Peyer's patch (tissue), 4 donors: Measurements from ENCODE around the gene TTC9C. TPM values are rescaled to one million over a fixed set of nuclear protein-coding genes. Genes with fewer than 3 reads are reported as not detected.
A peak's percentile ranks its signal among the peaks of the same experiment; 100 is the strongest.

Experiments used
- DNase-seq, 3 donors: peaks; one replicate each; pipeline ENCODE4 v3.0.0-alpha.2; 2017 to 2019
- H3K27ac ChIP-seq, 4 donors: fragments of 200-600 bp; sonication (generic); one replicate each; pipeline ENCODE4 v1.5.1; 2016 to 2019
- H3K27me3 ChIP-seq, 2 donors: fragments of 200-600 bp; sonication (generic); one replicate each; pipeline ENCODE4 v1.5.1; 2019
- H3K36me3 ChIP-seq, 3 donors: fragments of 200-600 bp; sonication (generic); one replicate each; pipeline ENCODE4 v1.5.1; 2016 to 2019
- H3K4me1 ChIP-seq, 4 donors: fragments of 200-600 bp; sonication (generic); one replicate each; pipeline ENCODE4 v1.5.1; 2016 to 2019
- H3K4me3 ChIP-seq, 4 donors: fragments of 200-600 bp; sonication (generic); 1 replicate in 3 of 4; 2 replicates in 1 of 4; pipeline ENCODE4 v1.5.1; 2016 to 2019; ENCODE audit warnings: mild to moderate bottlenecking in 1 of 4
- H3K9me3 ChIP-seq, 4 donors: fragments of 200-600 bp; sonication (generic); one replicate each; pipeline ENCODE4 v1.5.1; 2016 to 2019; ENCODE audit warnings: mild to moderate bottlenecking in 1 of 4
- POLR2A ChIP-seq, 2 donors: fragments of 450-650 bp; IDR thresholded peaks; one replicate each; pipeline ENCODE4 v1.5.1; 2017; ENCODE audit warnings: antibody characterized with exemption in 2 of 2, mild to moderate bottlenecking in 2 of 2, moderate library complexity in 2 of 2
- total RNA-seq, 4 donors: library from RNA; depleted of rRNA; stranded (reverse); fragments of >200 nt; gene quantifications; one replicate each; pipeline ENCODE4 v1.1.0, GENCODE V29; 2016
- TF ChIP-seq, protein P1 (sequence below), 6 experiments: fragments of 450-650 bp in 4 of 6; fragments of 200-600 bp in 2 of 6; sonication (generic) in 1 of 6; IDR thresholded peaks; one replicate each; pipeline ENCODE4 v1.5.1; 2017 to 2019; ENCODE audit warnings: antibody characterized with exemption in 6 of 6, mild to moderate bottlenecking in 3 of 6, moderate library complexity in 1 of 6

The TTC9C gene
- total RNA-seq, 4 donors from 2014 or later: 16.5 to 30.5 (median 22.9) TPM

DNA sequence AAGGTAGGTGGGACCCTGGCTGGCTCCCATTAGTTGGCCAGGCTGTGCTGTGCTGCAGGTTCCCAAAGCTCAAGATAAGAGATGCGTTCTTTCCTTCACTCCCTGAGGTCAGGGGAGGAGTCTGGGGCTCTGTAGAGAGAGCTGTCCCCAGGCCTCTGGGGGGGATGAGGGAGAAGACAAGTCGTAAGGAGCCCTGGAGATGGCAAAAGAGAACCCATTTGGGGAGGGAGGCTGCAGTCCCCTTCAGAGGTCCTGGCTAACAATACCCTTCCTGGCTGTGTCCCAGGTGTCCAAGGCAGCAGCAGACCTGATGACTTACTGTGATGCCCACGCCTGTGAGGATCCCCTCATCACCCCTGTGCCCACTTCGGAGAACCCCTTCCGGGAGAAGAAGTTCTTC, 19.9 kb upstream of the TTC9C start:
- no peak for DNase-seq
- peaks cover 0 to 29% (median 0%) of the 10 kb centered on the region in 3 donors for H3K36me3 ChIP-seq
- peaks cover 0 to 46% (median 16%) of the 10 kb centered on the region in 4 donors for H3K4me1 ChIP-seq
- H3K4me3 ChIP-seq: peak overlapping the region in 3 of 4 donors; percentile 58 to 73 (median 61)
- TF ChIP-seq, protein P1, sequence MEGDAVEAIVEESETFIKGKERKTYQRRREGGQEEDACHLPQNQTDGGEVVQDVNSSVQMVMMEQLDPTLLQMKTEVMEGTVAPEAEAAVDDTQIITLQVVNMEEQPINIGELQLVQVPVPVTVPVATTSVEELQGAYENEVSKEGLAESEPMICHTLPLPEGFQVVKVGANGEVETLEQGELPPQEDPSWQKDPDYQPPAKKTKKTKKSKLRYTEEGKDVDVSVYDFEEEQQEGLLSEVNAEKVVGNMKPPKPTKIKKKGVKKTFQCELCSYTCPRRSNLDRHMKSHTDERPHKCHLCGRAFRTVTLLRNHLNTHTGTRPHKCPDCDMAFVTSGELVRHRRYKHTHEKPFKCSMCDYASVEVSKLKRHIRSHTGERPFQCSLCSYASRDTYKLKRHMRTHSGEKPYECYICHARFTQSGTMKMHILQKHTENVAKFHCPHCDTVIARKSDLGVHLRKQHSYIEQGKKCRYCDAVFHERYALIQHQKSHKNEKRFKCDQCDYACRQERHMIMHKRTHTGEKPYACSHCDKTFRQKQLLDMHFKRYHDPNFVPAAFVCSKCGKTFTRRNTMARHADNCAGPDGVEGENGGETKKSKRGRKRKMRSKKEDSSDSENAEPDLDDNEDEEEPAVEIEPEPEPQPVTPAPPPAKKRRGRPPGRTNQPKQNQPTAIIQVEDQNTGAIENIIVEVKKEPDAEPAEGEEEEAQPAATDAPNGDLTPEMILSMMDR (IDR thresholded peaks at IDR 0.05): no peak
- no peak for TF ChIP-seq POLR2A (IDR thresholded peaks at IDR 0.05)
- H3K27ac ChIP-seq: peak overlapping the region; percentile 88 to 98 (median 92)
- no peaks in the 10 kb centered on the region for H3K9me3 ChIP-seq
- H3K27me3 ChIP-seq: no peaks in the 10 kb centered on the region

DNA sequence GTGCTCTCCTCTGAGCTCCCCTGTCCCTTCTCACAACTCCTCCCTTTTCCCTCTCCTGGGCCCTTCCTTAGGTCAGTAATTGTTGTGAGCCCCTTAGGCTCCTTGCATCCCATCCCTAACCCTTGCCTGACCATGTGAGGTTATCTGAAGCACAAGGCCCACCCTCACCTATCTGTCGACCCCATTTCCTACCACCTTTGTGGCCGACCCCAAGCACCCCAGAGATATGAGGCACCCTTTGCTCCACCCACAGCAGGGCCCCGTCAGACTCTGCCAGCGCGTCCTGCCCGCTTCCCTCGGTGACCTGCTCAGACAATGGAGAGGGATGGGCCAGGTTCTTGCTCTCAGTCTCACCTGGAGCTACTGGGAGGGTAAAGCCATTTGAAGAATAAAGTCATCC, 19.5 kb upstream of the TTC9C start:
- Histone ChIP-seq H3K4me1 (peaks cover 0 to 50% (median 16%) of the 10 kb centered on the region in 4 donors), H3K4me3 (peak overlapping the region; percentile 42 to 73 (median 60))
- TF ChIP-seq, protein P1 (IDR thresholded peaks at IDR 0.05): no peak
- TF ChIP-seq POLR2A (IDR thresholded peaks at IDR 0.05): no peak

DNA sequence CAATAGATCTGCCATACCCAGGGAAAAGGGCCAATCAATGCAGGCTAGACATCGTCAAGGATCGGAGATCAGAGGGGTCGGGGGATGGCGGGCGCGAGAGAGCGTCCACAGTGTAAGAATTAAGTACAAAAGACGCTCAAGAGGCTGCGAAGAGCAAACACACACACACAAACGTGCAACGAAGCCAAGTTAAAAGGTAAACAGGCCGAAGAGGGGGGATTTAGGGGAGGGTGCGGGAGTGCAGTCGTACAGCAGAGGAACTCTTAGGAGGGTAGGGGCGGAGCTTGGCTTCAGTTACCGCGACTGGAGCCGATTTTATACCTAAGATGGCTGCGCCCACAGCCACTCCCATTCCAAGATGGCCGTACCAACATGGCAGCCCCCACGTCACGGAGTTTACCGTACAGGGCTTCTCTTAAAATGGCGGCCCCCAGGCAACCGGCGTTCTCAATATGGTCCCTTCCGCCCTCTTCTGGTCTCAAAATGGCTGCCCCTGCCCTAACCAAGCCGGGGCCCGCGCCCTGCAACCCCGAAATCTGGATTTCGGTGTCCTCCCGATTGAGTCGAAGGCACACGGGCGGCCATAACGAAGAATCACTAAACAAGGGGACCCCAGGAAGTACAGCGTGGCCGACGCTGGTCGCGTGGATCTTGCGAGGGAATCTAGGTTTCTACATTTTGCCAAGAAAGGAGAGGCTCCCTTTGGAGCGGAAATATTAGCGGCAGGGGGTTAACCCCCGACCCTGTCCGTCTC, 18.9 kb upstream of the TTC9C start:
- TF ChIP-seq, protein P1 (IDR thresholded peaks at IDR 0.05): peak in 1 of 6 experiments; percentile 21
- peak; percentile 68 to 73 for TF ChIP-seq POLR2A (IDR thresholded peaks at IDR 0.05)
- Histone ChIP-seq H3K4me3 (peak overlapping the region; percentile 42 to 73 (median 60)), H3K27ac (peak overlapping the region; percentile 88 to 98 (median 92)), H3K4me1 (peaks cover 0 to 56% (median 16%) of the 10 kb centered on the region in 4 donors), H3K36me3 (peaks cover 0 to 39% (median 0%) of the 10 kb centered on the region in 3 donors), H3K9me3 (no peaks in the 10 kb centered on the region), H3K27me3 (no peaks in the 10 kb centered on the region)
- DNase-seq: peak; percentile 93 to 99 (median 98)

More for the DNA sequence above, 19.5 kb upstream of the TTC9C start:
- peak; percentile 47 to 66 (median 62) for DNase-seq
- no peaks in the 10 kb centered on the region for H3K9me3 ChIP-seq
- H3K36me3 ChIP-seq: peaks cover 0 to 33% (median 0%) of the 10 kb centered on the region in 3 donors
- no peaks in the 10 kb centered on the region for H3K27me3 ChIP-seq
- H3K27ac ChIP-seq: peak overlapping the region; percentile 88 to 98 (median 92)

DNA sequence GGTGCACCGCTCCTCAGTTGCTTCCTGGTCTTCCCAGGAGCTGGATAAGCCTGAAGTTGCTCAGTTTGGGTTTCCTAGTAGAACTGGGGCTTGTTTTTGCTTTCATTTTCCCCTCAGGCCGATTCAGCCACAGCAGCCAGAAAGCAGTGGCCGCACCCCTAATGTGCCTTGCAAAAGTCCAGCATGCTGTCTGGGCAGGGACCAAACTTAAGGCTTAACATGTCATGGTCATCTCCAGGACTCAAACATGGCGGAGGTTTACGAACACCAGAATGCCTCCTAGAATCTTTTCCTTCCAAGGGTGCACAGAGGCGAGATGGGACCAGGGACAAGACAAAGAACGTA, 18.3 kb upstream of the TTC9C start:
- no peaks in the 10 kb centered on the region for H3K9me3 ChIP-seq

DNA sequence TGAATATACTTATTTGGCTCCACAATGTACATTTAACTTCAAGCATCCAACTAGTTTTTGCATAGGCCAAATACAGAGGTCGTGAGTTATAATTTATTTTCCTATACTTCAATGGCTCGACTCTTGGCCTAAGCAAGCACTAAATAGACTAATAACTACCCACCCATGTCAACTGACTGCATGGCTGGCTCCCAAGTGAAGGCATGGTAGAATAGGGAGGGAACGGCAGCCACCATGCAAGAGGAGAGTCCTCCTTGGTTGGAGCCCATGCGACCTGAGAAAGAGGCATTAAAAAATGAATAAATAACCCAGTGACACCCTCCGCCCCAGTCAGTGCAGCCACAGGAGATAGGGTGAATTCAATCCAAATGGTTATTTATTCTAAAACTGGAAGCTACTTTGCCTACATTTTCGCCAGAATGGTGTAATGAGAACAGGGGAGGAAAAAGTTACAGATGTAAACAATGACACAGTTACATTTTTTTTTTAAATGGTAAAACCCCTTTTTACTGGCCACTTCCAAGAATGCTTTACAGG, 15.9 kb upstream of the TTC9C start:
- no peak for DNase-seq
- H3K4me1 ChIP-seq: peaks cover 0 to 53% (median 5%) of the 10 kb centered on the region in 4 donors
- no peak overlapping the region for H3K4me3 ChIP-seq
- no peaks in the 10 kb centered on the region for H3K9me3 ChIP-seq
- TF ChIP-seq POLR2A (IDR thresholded peaks at IDR 0.05): no peak
- TF ChIP-seq, protein P1 (IDR thresholded peaks at IDR 0.05): no peak
- peak overlapping the region in 2 of 4 donors; percentile 52 to 88 for H3K27ac ChIP-seq
- H3K36me3 ChIP-seq: peaks cover 0 to 69% (median 4%) of the 10 kb centered on the region in 3 donors
- no peaks in the 10 kb centered on the region for H3K27me3 ChIP-seq

More for the DNA sequence above, 18.3 kb upstream of the TTC9C start:
- Histone ChIP-seq H3K4me3 (peak overlapping the region; percentile 42 to 73 (median 60)), H3K36me3 (peaks cover 0 to 45% (median 0%) of the 10 kb centered on the region in 3 donors), H3K4me1 (peaks cover 0 to 59% (median 15%) of the 10 kb centered on the region in 4 donors), H3K27ac (peak overlapping the region; percentile 88 to 98 (median 92)), H3K27me3 (no peaks in the 10 kb centered on the region)
- peak in 1 of 3 donors; percentile 57 for DNase-seq
- no peak for TF ChIP-seq POLR2A (IDR thresholded peaks at IDR 0.05)
- TF ChIP-seq, protein P1 (IDR thresholded peaks at IDR 0.05): no peak
